Measurements from ENCODE around the gene IGF1R. TPM values are rescaled to one million over a fixed set of nuclear protein-coding genes. Genes with fewer than 3 reads are reported as not detected.

The IGF1R gene
- total RNA-seq, 1 donor from 2014 or later = 23.5 TPM

DNA sequence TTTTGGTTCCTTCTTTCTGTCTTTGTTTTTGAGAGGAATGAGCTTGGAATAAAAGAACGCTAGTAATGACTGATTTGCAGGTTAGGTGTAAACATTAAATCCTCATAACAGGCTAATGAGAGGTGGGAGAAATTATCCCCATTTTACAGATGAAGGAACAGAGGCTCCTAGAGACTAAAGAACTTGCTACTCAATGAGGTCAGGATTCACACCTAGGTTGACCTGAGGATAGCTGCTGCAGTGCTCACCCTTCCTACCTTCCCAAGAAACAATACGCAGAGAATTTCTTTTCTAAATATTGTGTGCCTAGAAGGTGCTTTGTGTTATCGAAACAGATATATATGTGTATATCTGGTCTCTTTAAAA is 106.3 kb downstream of the IGF1R start:
- Histone ChIP-seq H3K4me1 (peaks cover 16% of the 10 kb centered on the region), H4K20me1 (ENCODE audit: low read depth) (peaks cover 84% of the 10 kb centered on the region), H3K4me2 (peak overlapping the region; percentile 75), H3F3A (ENCODE audit: low read depth) (peaks cover 28% of the 10 kb centered on the region), H3K36me3 (no peaks in the 10 kb centered on the region), H3K9ac (no peak overlapping the region), H3K9me3 (ENCODE audit: low read depth) (no peaks in the 10 kb centered on the region), H3K4me3 (peak overlapping the region; percentile 32), H3K27me3 (no peaks in the 10 kb centered on the region), H3K79me2 (ENCODE audit: low read depth) (peaks cover 98% of the 10 kb centered on the region), H2AFZ (replicated peaks) (no peak overlapping the region), H3K27ac (peak overlapping the region; percentile 93)
- H3K27ac Mint-ChIP-seq = peak overlapping the region; percentile 19
- H3K27me3 Mint-ChIP-seq (ENCODE audit: insufficient read depth, low read depth) = no peaks in the 10 kb centered on the region
- peaks cover 22% of the 10 kb centered on the region for H3K4me1 Mint-ChIP-seq
- H3K36me3 Mint-ChIP-seq = peaks cover 4% of the 10 kb centered on the region
- H3K4me3 Mint-ChIP-seq = no peak overlapping the region
- DNase-seq (ENCODE audit: low spot score) = no peak
- TF ChIP-seq CTCF (IDR thresholded peaks at IDR 0.05) = no peak
- no peak for TF ChIP-seq EZH2phosphoT487 (IDR thresholded peaks at IDR 0.05)
- no peak for TF ChIP-seq EZH2 (IDR thresholded peaks at IDR 0.05)
- no peaks in the 10 kb centered on the region for H3K9me3 Mint-ChIP-seq

GRCh38 chr15:98755138-98755537 is 106.8 kb downstream of the IGF1R start:
- DNase-seq (ENCODE audit: low spot score) = no peak
- H3K4me1 ChIP-seq = peaks cover 16% of the 10 kb centered on the region
- no peak overlapping the region for H2AFZ ChIP-seq (replicated peaks)
- Mint-ChIP-seq H3K27ac (no peak overlapping the region), H3K4me3 (no peak overlapping the region), H3K27me3 (ENCODE audit: insufficient read depth, low read depth) (no peaks in the 10 kb centered on the region), H3K36me3 (peaks cover 4% of the 10 kb centered on the region), H3K9me3 (no peaks in the 10 kb centered on the region), H3K4me1 (peaks cover 22% of the 10 kb centered on the region)
- no peak overlapping the region for H3K4me2 ChIP-seq
- H4K20me1 ChIP-seq (ENCODE audit: low read depth) = peaks cover 82% of the 10 kb centered on the region
- no peaks in the 10 kb centered on the region for H3K9me3 ChIP-seq (ENCODE audit: low read depth)
- no peaks in the 10 kb centered on the region for H3K27me3 ChIP-seq
- no peak overlapping the region for H3K9ac ChIP-seq
- H3K27ac ChIP-seq = no peak overlapping the region
- H3F3A ChIP-seq (ENCODE audit: low read depth) = peaks cover 28% of the 10 kb centered on the region
- H3K36me3 ChIP-seq = no peaks in the 10 kb centered on the region
- no peak overlapping the region for H3K4me3 ChIP-seq
- H3K79me2 ChIP-seq (ENCODE audit: low read depth) = peaks cover 98% of the 10 kb centered on the region
- TF ChIP-seq EZH2 (IDR thresholded peaks at IDR 0.05) = no peak
- no peak for TF ChIP-seq CTCF (IDR thresholded peaks at IDR 0.05)
- TF ChIP-seq EZH2phosphoT487 (IDR thresholded peaks at IDR 0.05) = no peak

- Histone ChIP-seq H3K9me3 (ENCODE audit: low read depth) (no peaks in the 10 kb centered on the region), H3K36me3 (no peaks in the 10 kb centered on the region), H3K9ac (no peak overlapping the region), H3K27ac (no peak overlapping the region), H3F3A (ENCODE audit: low read depth) (peaks cover 28% of the 10 kb centered on the region), H3K27me3 (no peaks in the 10 kb centered on the region), H3K4me1 (peaks cover 16% of the 10 kb centered on the region), H2AFZ (replicated peaks) (no peak overlapping the region), H3K79me2 (ENCODE audit: low read depth) (peaks cover 98% of the 10 kb centered on the region), H3K4me2 (no peak overlapping the region), H4K20me1 (ENCODE audit: low read depth) (peaks cover 82% of the 10 kb centered on the region), H3K4me3 (no peak overlapping the region)
- peaks cover 9% of the 10 kb centered on the region for H3K36me3 Mint-ChIP-seq
- peaks cover 4% of the 10 kb centered on the region for H3K9me3 Mint-ChIP-seq
- H3K27me3 Mint-ChIP-seq (ENCODE audit: insufficient read depth, low read depth) = no peaks in the 10 kb centered on the region
- no peak overlapping the region for H3K27ac Mint-ChIP-seq
- DNase-seq (ENCODE audit: low spot score) = no peak
- H3K4me1 Mint-ChIP-seq = peaks cover 22% of the 10 kb centered on the region
- no peak overlapping the region for H3K4me3 Mint-ChIP-seq
- TF ChIP-seq EZH2phosphoT487 (IDR thresholded peaks at IDR 0.05) = no peak
- no peak for TF ChIP-seq EZH2 (IDR thresholded peaks at IDR 0.05)
- TF ChIP-seq CTCF (IDR thresholded peaks at IDR 0.05) = no peak
Observed at GRCh38 chr15:98755781-98756180, 107.4 kb downstream of the IGF1R start.

Data from neural progenitor cell (in vitro differentiated cells).